ENCODE data around the gene PATZ1. TPM values are rescaled to one million over a fixed set of nuclear protein-coding genes. Genes with fewer than 3 reads are reported as not detected.

PATZ1 gene
- total and polyA plus RNA-seq, 2 donors (not counting 3 experiments of a cell fraction or from before 2014, with no cell fraction given), result 19.7 to 23.7 TPM

- dilution Hi-C loops (cut with MboI; ENCODE audit: extremely low pct_ligation_motif_present, low sequenced_read_pairs) (no loop called here), intact Hi-C loops (cut with micrococcal nuclease) (no loop called here)
- H4K20me1 ChIP-seq (replicated peaks; ENCODE audit: control insufficient read depth, extremely low read depth, insufficient read depth, low read length), result no peaks in the 10 kb centered on the region
- no peak for FAIRE-seq
- H3K4me3 ChIP-seq (replicated peaks in 1 of 3; ENCODE audit: insufficient read depth in 1 of 3, low read depth in 1 of 3, low read length in 3 of 3), result no peak overlapping the region
- no peaks in the 10 kb centered on the region for H3K4me1 ChIP-seq (ENCODE audit: control insufficient read depth, extremely low read depth, insufficient read depth, low read length)
- no peaks in the 10 kb centered on the region for H3K79me2 ChIP-seq (ENCODE audit: control insufficient read depth, insufficient read depth, low read length)
- no peak overlapping the region for H3K9ac ChIP-seq (replicated peaks; ENCODE audit: extremely low read depth, insufficient read depth, low read length)
- DNase-seq (ENCODE audit: low read depth, low spot score), result no peak
- ChIA-PET POLR2A (no interaction called here), CTCF (interaction anchor here (1.5 to 4.7 kb wide), 3 partner anchors 10 to 12 kb away, joined by 4 to 52 read pairs (median 5); partner anchors contain the start of gene PIK3IP1)
- H3K27ac ChIP-seq (ENCODE audit: insufficient read depth, low read depth, low read length), result no peak overlapping the region
- TF ChIP-seq MAX (IDR thresholded peaks at IDR 0.05; ENCODE audit: insufficient read depth, insufficient read length), result no peak
- no peak for TF ChIP-seq GATA2 (IDR thresholded peaks at IDR 0.05; ENCODE audit: insufficient read depth, insufficient read length, low read depth, low read length)
- no peak for TF ChIP-seq POLR2A (IDR thresholded peaks at IDR 0.05; ENCODE audit: low read depth, low read length)
- TF ChIP-seq FOS (IDR thresholded peaks at IDR 0.05; ENCODE audit: borderline replicate concordance, insufficient read depth, low read length), result no peak
- TF ChIP-seq, protein P1, sequence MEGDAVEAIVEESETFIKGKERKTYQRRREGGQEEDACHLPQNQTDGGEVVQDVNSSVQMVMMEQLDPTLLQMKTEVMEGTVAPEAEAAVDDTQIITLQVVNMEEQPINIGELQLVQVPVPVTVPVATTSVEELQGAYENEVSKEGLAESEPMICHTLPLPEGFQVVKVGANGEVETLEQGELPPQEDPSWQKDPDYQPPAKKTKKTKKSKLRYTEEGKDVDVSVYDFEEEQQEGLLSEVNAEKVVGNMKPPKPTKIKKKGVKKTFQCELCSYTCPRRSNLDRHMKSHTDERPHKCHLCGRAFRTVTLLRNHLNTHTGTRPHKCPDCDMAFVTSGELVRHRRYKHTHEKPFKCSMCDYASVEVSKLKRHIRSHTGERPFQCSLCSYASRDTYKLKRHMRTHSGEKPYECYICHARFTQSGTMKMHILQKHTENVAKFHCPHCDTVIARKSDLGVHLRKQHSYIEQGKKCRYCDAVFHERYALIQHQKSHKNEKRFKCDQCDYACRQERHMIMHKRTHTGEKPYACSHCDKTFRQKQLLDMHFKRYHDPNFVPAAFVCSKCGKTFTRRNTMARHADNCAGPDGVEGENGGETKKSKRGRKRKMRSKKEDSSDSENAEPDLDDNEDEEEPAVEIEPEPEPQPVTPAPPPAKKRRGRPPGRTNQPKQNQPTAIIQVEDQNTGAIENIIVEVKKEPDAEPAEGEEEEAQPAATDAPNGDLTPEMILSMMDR (IDR thresholded peaks at IDR 0.05; ENCODE audit: extremely low read depth in 1 of 2, insufficient read depth in 1 of 2, low read depth in 1 of 2, low read length in 2 of 2), result no peak
- no peak for TF ChIP-seq EZH2 (IDR thresholded peaks at IDR 0.05; ENCODE audit: borderline replicate concordance, low read depth, low read length, severe bottlenecking)
- TF ChIP-seq JUN (IDR thresholded peaks at IDR 0.05; ENCODE audit: borderline replicate concordance, insufficient read depth, insufficient read length, low read depth), result no peak
- no peaks in the 10 kb centered on the region for H3K36me3 ChIP-seq (ENCODE audit: control insufficient read depth in 2 of 2, extremely low read depth in 1 of 2, insufficient read depth in 2 of 2, low read length in 2 of 2)
- H3K27me3 ChIP-seq (ENCODE audit: control insufficient read depth in 2 of 2, insufficient read depth in 2 of 2, low read length in 2 of 2), result peaks cover 11 to 13% of the 10 kb centered on the region in 2 experiments
- H2AFZ ChIP-seq (ENCODE audit: low read depth, low read length), result no peak overlapping the region
- no peak overlapping the region for H3K4me2 ChIP-seq (ENCODE audit: insufficient read depth, low read length)
- no peaks in the 10 kb centered on the region for H3K9me3 ChIP-seq (replicated peaks; ENCODE audit: control insufficient read depth, insufficient read depth, low read length)
- H3K9me1 ChIP-seq (replicated peaks; ENCODE audit: control insufficient read depth, extremely low read depth, insufficient read depth, low read length), result no peaks in the 10 kb centered on the region
- BruUV-seq (replicated peaks), result no TSS peak
Observed at GRCh38 chr22:31302537-31302936, 43.6 kb downstream of the PATZ1 start.
